GM18907 (cell line): Measurements from ENCODE around the gene PIP4K2C.
"Not testable (repeated sequence)": the region's sequence is repeated elsewhere in the genome, so short reads cannot be mapped to it uniquely, and the experiment has no call there.

ENCODE experiments used
- ATAC-seq: cut with Tn5 transposase; IDR thresholded peaks from one replicate; pipeline ENCODE4 v1.9.1; 2021; ENCODE audit warnings: mild to moderate bottlenecking, moderate library complexity; ENCODE audit not compliant: unreplicated experiment

The PIP4K2C gene

GRCh38 chr12:57632958-57633840 is 42.2 kb downstream of the PIP4K2C start, which contains the start of gene B4GALNT1:
B4GALNT1 (minus strand) TSS chr12:57633201; CDS start chr12:57632132, 1,069 bp downstream.
- peak; percentile 81 for ATAC-seq

GRCh38 chr12:57636731-57637130 is 45.7 kb downstream of the PIP4K2C start:
- not testable (repeated sequence) for ATAC-seq

- ATAC-seq: no peak
Observed at GRCh38 chr12:57637364-57637763, 46.4 kb downstream of the PIP4K2C start.

GRCh38 chr12:57638096-57638495 is 47.1 kb downstream of the PIP4K2C start:
- no peak for ATAC-seq

- ATAC-seq: no peak
Observed at GRCh38 chr12:57640175-57641042, 49.4 kb downstream of the PIP4K2C start.

GRCh38 chr12:57641699-57642442 is 50.9 kb downstream of the PIP4K2C start:
- ATAC-seq: no peak

GRCh38 chr12:57645990-57646658 is 55.1 kb downstream of the PIP4K2C start:
- ATAC-seq: not testable (repeated sequence)

- not testable (repeated sequence) for ATAC-seq
Observed at GRCh38 chr12:57646659-57647049, 55.7 kb downstream of the PIP4K2C start.
